Measurements from ENCODE around the gene DIDO1.
"Not testable (repeated sequence)": the region's sequence is repeated elsewhere in the genome, so short reads cannot be mapped to it uniquely, and the experiment has no call there.

DIDO1 gene

GRCh38 chr20:62859721-62860120, 66.6 kb downstream of the DIDO1 start:
- H3K27ac ChIP-seq = no peak overlapping the region
- TF ChIP-seq, protein P1, sequence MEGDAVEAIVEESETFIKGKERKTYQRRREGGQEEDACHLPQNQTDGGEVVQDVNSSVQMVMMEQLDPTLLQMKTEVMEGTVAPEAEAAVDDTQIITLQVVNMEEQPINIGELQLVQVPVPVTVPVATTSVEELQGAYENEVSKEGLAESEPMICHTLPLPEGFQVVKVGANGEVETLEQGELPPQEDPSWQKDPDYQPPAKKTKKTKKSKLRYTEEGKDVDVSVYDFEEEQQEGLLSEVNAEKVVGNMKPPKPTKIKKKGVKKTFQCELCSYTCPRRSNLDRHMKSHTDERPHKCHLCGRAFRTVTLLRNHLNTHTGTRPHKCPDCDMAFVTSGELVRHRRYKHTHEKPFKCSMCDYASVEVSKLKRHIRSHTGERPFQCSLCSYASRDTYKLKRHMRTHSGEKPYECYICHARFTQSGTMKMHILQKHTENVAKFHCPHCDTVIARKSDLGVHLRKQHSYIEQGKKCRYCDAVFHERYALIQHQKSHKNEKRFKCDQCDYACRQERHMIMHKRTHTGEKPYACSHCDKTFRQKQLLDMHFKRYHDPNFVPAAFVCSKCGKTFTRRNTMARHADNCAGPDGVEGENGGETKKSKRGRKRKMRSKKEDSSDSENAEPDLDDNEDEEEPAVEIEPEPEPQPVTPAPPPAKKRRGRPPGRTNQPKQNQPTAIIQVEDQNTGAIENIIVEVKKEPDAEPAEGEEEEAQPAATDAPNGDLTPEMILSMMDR (IDR thresholded peaks at IDR 0.05) = no peak
- TF ChIP-seq ZFX (IDR thresholded peaks at IDR 0.05; ENCODE audit: borderline replicate concordance) = no peak

DNA sequence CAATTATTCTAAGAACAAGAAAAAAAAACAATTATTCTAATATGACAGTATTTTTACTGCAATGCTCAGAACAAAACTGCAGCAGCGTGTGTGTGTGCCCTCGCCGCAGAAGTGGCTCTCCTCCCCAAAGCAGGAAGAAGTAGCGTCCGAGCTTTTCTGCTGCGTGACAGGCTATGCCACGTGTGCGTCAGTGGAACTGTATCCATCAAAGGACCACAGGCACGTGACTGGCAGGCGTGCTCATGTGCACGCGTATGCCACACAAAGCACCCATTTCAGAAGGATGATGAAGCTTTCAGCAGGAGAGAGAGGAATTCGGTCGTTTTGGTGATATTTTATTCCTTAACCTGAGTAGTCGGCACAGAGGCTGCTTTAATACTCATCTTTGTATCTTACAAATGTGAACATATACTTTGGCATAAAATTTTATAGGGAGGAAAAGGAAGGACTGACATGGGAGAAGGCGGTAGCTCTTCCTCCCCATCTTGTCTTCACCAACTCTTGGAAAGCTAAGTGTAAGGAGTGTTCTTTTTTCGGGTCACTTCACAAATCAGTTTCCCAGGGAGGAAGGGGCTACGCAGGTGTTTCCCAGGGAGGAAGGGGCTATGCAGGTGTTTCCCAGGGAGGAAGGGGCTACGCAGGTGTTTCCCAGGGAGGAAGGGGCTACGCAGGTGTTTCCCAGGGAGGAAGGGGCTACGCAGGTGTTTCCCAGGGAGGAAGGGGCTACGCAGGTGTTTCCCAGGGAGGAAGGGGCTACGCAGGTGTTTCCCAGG, 68.1 kb downstream of the DIDO1 start:
- TF ChIP-seq, protein P1 (IDR thresholded peaks at IDR 0.05) = no peak
- TF ChIP-seq ZFX (IDR thresholded peaks at IDR 0.05; ENCODE audit: borderline replicate concordance) = no peak
- H3K27ac ChIP-seq = no peak overlapping the region

GRCh38 chr20:62856931-62857619, 69.2 kb downstream of the DIDO1 start:
- H3K27ac ChIP-seq = no peak overlapping the region
- TF ChIP-seq, protein P1 (IDR thresholded peaks at IDR 0.05) = no peak
- no peak for TF ChIP-seq ZFX (IDR thresholded peaks at IDR 0.05; ENCODE audit: borderline replicate concordance)

DNA sequence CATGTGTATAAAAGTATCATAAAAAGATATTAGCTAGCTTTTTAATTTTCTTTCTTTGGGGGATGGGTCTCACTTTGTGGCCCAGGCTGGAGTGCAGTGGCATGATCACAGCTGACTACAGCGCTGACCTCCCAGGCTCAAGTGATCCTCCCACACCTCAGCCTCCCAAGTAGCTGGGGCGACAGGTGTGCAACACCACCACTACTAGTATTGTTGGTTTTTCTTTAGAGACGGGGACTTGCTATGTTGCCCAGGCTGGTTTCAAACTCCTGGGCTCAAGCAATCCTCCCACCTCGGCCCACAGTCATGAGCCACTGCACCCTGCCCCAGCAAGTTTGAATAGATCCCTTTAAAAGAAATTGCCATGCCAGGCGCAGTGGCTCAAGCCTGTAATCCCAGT, 71.2 kb downstream of the DIDO1 start:
- no peak overlapping the region for H3K27ac ChIP-seq
- TF ChIP-seq, protein P1 (IDR thresholded peaks at IDR 0.05) = no peak
- TF ChIP-seq ZFX (IDR thresholded peaks at IDR 0.05; ENCODE audit: borderline replicate concordance) = no peak

DNA sequence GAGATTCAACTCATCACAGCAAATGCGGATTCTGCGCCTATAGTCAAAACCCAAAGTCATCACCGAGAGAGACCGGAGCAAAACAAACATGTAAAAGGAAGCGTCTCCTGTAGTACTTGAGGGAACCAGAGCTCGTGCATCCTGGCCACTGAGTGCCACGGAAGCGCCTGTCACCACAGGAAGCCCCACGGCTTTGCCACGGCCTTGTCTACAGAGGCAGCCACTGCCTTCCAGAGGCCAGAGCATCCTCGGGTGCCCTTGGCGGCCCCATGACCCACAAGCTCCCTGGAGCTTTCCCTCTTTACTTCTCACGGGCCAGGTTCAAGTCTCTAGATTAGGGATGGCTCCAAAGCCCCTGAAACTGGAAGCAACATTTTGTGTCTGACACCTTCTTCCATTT, 72.2 kb downstream of the DIDO1 start:
- TF ChIP-seq, protein P1 (IDR thresholded peaks at IDR 0.05) = no peak
- TF ChIP-seq ZFX (IDR thresholded peaks at IDR 0.05; ENCODE audit: borderline replicate concordance) = no peak
- no peak overlapping the region for H3K27ac ChIP-seq

- not testable (repeated sequence) for H3K27ac ChIP-seq
These were observed 73.0 kb downstream of the DIDO1 start for GRCh38 chr20:62853304-62853703.

GRCh38 chr20:62852841-62853240, 73.5 kb downstream of the DIDO1 start:
- TF ChIP-seq, protein P1 (IDR thresholded peaks at IDR 0.05) = no peak
- no peak for TF ChIP-seq ZFX (IDR thresholded peaks at IDR 0.05; ENCODE audit: borderline replicate concordance)
- H3K27ac ChIP-seq = no peak overlapping the region
